Measurements from ENCODE around the gene ISL2.

DNA sequence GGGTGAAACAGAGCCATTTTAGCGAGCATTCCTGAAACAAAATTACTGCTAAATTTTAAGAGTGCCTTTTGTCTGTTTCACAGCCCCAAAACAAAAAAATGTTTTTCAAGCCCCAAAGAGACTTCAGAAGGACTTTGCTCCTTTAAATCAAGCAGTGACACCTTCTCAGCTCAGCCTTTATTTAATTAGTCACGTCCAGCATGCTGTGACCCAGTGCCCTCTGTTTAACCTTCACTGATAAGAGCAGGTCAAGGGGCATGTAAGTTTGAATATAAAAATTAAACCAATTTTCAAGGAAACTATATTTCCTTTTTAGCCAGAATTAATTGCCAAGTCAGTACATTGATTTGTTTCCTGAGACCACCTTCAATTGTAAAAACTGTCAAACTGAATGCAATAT lies 40.6 kb downstream of the ISL2 start:
- no peak for TF ChIP-seq POLR2AphosphoS5 (IDR thresholded peaks at IDR 0.05)
- TF ChIP-seq POLR2A (IDR thresholded peaks at IDR 0.05): no peak

Data from prostate gland (tissue), 1 donor.